T-helper 2 cell treated with Interferon-gamma antibody and Interleukin-4, amounts not matched to agents 100 ng/mL and 5 ng/mL, for 36 hours (primary cell): ENCODE measurements around the gene LY6G5B. TPM values are rescaled to one million over a fixed set of nuclear protein-coding genes. Genes with fewer than 3 reads are reported as not detected.

Experiments
- intact Hi-C: fragments of 100-400 bp; cut with micrococcal nuclease; formaldehyde crosslinking; loops from one replicate; pipeline ENCODE4 v1.15.1; 2023
- total RNA-seq: library from RNA; stranded (reverse); gene quantifications from 2 replicates; pipeline ENCODE4 v1.2.3, GENCODE V29; 2022

The LY6G5B gene
- total RNA-seq, 1 donor from 2014 or later: 27.9 TPM

- intact Hi-C loops: no loop called here
Observed at GRCh38 chr6:31710523-31711219, 40.9 kb downstream of the LY6G5B start.

- intact Hi-C loops: no loop called here
Observed at GRCh38 chr6:31711233-31711632, 41.5 kb downstream of the LY6G5B start.

GRCh38 chr6:31712296-31712695 is 42.5 kb downstream of the LY6G5B start:
- intact Hi-C loops: no loop called here

DNA sequence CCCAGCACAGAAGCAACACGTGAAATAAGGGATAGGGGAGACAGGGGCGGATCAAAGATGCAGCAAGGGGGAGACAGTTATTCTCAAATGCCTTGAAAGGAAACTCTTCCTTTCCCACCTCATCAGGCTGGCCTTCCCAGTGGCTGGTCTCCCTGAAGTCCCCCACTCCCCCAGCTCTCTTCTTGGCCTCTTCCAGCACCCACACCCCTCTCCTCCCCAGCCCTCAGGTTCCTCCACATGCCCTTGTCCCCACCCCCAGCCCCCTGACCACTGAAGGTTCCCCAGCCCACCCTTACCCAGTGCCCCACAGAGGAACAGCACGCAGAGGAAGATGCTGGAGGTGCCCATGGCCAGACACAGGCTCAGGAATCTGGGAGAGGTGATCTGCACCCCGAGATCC is 43.7 kb downstream of the LY6G5B start:
- intact Hi-C loops: no loop called here

GRCh38 chr6:31713991-31714684 is 44.4 kb downstream of the LY6G5B start:
- intact Hi-C loops: no loop called here

- intact Hi-C loops: no loop called here
Observed at GRCh38 chr6:31715022-31715958, 45.5 kb downstream of the LY6G5B start, which contains the start of gene LY6G6D. TSS of gene LY6G6D (plus strand) at chr6:31715348. CDS start at chr6:31715356, 8 bp downstream.

GRCh38 chr6:31717499-31718222 is 47.9 kb downstream of the LY6G5B start:
- intact Hi-C loops: no loop called here

GRCh38 chr6:31718265-31718664 is 48.5 kb downstream of the LY6G5B start:
- intact Hi-C loops: no loop called here

GRCh38 chr6:31719001-31719400 is 49.2 kb downstream of the LY6G5B start:
- intact Hi-C loops: no loop called here

DNA sequence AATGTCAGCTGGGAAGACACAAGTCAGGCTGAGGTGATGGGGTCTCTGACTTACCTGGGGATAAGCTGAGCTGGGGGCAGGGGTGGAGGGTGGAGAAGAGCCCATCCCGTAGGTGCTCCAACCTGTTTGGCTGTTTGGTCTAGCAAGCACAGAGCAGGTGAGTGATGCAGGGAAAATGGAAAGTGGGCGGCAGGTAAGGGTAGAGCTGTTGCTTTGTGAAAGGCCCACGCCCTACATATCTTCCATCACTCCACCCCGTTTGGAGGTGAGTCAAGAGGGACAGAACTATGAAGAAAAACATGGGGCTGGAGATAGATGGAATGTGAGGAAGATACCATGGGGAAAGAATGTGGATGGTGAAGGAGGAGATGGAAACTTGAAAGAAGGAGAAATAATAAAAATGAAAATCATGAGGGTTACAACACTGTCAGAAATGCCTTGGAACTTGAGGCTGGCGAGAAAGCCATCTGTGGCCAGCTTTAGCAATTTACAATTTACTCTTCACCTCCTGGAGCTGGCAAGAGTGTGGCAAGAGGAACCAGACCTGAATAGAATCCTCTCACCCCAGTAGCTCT is 50.5 kb downstream of the LY6G5B start:
- intact Hi-C loops: no loop called here

DNA sequence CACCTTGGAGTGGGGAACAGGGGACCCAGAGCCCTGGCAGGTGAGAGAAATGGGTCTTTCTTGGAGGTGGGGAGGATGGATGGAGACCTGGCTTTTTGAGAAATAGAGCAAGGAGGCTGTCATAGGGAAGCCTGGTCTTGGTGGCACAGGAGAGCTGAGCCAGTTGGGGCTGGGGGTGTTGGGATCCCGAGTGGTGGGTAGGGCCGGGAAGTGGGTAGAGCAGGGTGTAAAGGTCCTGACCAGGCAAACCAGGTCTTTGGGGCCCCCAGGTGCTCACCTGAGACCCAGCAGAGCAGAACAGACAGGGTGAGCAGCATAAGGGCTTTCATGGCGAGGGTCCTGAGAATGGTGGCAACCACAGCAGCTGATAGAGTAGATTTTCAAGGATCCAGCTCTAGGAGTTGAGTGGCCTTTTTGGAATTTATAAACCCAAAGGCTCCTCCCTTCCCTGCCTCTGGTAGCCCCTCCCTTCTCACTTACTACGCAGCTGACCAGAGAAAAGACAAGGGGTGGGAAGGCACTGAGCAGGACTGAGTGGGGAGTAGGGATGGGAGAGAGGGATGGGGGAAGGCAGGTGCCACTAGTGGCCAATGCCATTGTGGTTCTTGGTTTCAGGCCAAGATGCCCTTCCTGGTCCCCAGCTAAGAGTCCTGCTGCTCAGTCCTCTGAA is 51.7 kb downstream of the LY6G5B start, which contains the start of gene LY6G6C:
LY6G6C (minus strand) TSS at position 396 of the 670 bp plus-strand sequence; CDS start at position 329, 67 bp downstream.
- intact Hi-C loops: no loop called here

DNA sequence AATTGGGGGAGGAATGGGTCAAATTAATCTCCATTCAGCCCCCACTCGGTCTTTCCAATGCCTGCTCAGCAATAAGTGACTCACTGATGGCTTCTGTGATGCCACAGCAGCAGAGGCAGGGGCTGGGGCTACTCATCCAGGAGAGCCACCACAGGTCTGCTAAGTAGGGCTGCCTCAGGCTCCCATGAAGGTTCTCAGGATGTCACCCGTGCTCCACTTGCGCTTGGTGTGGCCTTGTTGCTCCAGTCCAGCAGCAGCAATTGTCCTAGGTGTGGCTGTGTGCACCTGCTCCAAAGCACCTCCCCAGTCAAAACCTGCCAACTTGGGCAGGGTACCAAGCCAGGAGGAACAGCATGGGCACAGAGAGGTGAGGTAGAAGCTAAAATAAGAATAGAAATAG is 52.4 kb downstream of the LY6G5B start:
- intact Hi-C loops: no loop called here

Other genes starting within 250 kb of the LY6G5B start
- gene MICB, start 171.8 kb upstream of the LY6G5B start, total RNA-seq: 51.2 and 54.9 TPM in 2 replicates
- not detected in 2 replicates for gene MCCD1, start 141.0 kb upstream of the LY6G5B start, total RNA-seq
- gene DDX39B, start 128.0 kb upstream of the LY6G5B start, total RNA-seq: 431 and 439 TPM in 2 replicates
- gene ATP6V1G2, start 123.4 kb upstream of the LY6G5B start, total RNA-seq: 1.3 and 1.7 TPM in 2 replicates
- gene NFKBIL1, start 122.4 kb upstream of the LY6G5B start, total RNA-seq: 14.3 and 16.3 TPM in 2 replicates
- 29.4 and 30.0 TPM in 2 replicates for gene LTA, start 97.7 kb upstream of the LY6G5B start, total RNA-seq
- gene TNF, start 94.4 kb upstream of the LY6G5B start, total RNA-seq: 45.3 and 45.8 TPM in 2 replicates
- gene LTB, start 87.6 kb upstream of the LY6G5B start, total RNA-seq: 767 and 782 TPM in 2 replicates
- gene LST1, start 83.7 kb upstream of the LY6G5B start, total RNA-seq: 29.8 and 33.1 TPM in 2 replicates
- gene NCR3, start 77.0 kb upstream of the LY6G5B start, total RNA-seq: 72.4 and 75.5 TPM in 2 replicates
- 67.9 and 70.2 TPM in 2 replicates for gene AIF1, start 54.7 kb upstream of the LY6G5B start, total RNA-seq
- 236 and 240 TPM in 2 replicates for gene PRRC2A, start 49.3 kb upstream of the LY6G5B start, total RNA-seq
- 266 and 270 TPM in 2 replicates for gene BAG6, start 17.3 kb upstream of the LY6G5B start, total RNA-seq
- gene APOM, start 14.1 kb upstream of the LY6G5B start, total RNA-seq: 3.0 TPM in 2 replicates
- 20.8 and 21.6 TPM in 2 replicates for gene C6orf47, start 9.2 kb upstream of the LY6G5B start, total RNA-seq
- gene GPANK1, start 5.0 kb upstream of the LY6G5B start, total RNA-seq: 29.2 and 31.4 TPM in 2 replicates
- 220 and 229 TPM in 2 replicates for gene CSNK2B, start 3.9 kb upstream of the LY6G5B start, total RNA-seq
- gene LY6G5C, start 11.1 kb downstream of the LY6G5B start, total RNA-seq: 4.2 and 5.4 TPM in 2 replicates
- 53.8 and 54.9 TPM in 2 replicates for gene ABHD16A, start 33.3 kb downstream of the LY6G5B start, total RNA-seq
- gene LY6G6F, start 36.9 kb downstream of the LY6G5B start, total RNA-seq: 0.34 TPM in 1 of 2 replicates, not detected in the other
- gene LY6G6D, start 45.4 kb downstream of the LY6G5B start, total RNA-seq: not detected in 2 replicates
- 0.25 TPM in 1 of 2 replicates, not detected in the other for gene LY6G6C, start 51.8 kb downstream of the LY6G5B start, total RNA-seq
- gene MPIG6B, start 53.4 kb downstream of the LY6G5B start, total RNA-seq: not detected in 2 replicates
- gene DDAH2, start 59.3 kb downstream of the LY6G5B start, total RNA-seq: 12.2 and 15.5 TPM in 2 replicates
- gene CLIC1, start 66.6 kb downstream of the LY6G5B start, total RNA-seq: 590 and 596 TPM in 2 replicates
- 75.2 and 76.5 TPM in 2 replicates for gene MSH5, start 70.0 kb downstream of the LY6G5B start, total RNA-seq
- gene SAPCD1, start 92.7 kb downstream of the LY6G5B start, total RNA-seq: 16.6 and 20.2 TPM in 2 replicates
- 4.6 and 4.9 TPM in 2 replicates for gene VWA7, start 107.4 kb downstream of the LY6G5B start, total RNA-seq
- gene VARS1, start 125.8 kb downstream of the LY6G5B start, total RNA-seq: 124 TPM in 2 replicates
- 101 and 104 TPM in 2 replicates for gene LSM2, start 137.0 kb downstream of the LY6G5B start, total RNA-seq
- gene HSPA1L, start 145.3 kb downstream of the LY6G5B start, total RNA-seq: 2.6 and 2.8 TPM in 2 replicates
- gene HSPA1A, start 145.6 kb downstream of the LY6G5B start, total RNA-seq: 117 and 120 TPM in 2 replicates
- 83.9 and 85.5 TPM in 2 replicates for gene HSPA1B, start 157.8 kb downstream of the LY6G5B start, total RNA-seq
- gene NEU1, start 192.8 kb downstream of the LY6G5B start, total RNA-seq: 14.6 and 15.4 TPM in 2 replicates
- not detected in 2 replicates for gene SLC44A4, start 209.0 kb downstream of the LY6G5B start, total RNA-seq
- gene EHMT2, start 227.7 kb downstream of the LY6G5B start, total RNA-seq: 70.9 and 73.1 TPM in 2 replicates
- gene ZBTB12, start 232.1 kb downstream of the LY6G5B start, total RNA-seq: 2.8 TPM in 2 replicates